Middle frontal gyrus (tissue), 1 donor: Measurements from ENCODE around the gene PLEKHD1.
A peak's percentile ranks its signal among the peaks of the same experiment; 100 is the strongest.
"Not testable (repeated sequence)": the region's sequence is repeated elsewhere in the genome, so short reads cannot be mapped to it uniquely, and the experiment has no call there.

Experiments
- DNase-seq: peaks from one replicate; pipeline ENCODE4 v3.0.0-alpha.2; 2015; ENCODE audit warnings: low spot score; ENCODE audit errors: extremely low spot score

The PLEKHD1 gene

DNA sequence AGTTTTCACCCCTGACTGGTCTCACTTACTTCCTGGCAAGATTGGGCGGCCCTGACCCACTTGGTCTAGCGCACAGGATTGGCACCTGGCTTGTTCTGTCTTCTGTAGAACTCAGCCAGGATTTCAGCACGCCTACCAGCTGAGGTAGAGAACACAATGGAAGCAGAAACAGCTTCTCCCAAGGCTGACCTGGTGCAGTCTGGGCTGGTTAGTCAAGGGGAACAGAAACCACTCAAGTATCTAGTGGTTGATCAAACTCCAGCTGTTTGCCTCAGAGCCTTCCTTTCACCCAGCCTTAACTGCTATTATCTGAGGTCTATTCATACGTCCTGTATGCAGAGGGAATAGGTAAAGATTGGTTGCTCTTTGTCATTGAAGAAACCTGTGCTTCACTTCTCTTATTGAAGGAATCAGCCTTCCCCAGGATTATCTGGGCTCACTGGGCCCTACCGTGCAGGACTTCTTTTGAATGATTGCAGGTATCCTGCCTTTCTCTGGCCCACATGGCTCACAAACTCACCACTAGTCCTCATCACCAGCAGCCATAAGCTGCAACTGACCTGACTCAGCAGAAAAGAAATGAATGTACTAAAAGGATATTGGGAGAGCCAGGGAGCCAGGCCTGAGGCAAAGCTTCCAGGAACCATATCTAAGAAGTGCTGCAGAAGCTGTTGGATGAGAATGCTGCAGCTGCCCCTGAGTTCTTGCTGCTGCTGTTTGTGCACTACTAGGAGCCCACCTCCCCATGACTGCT is 2.5 kb upstream of the PLEKHD1 start:
- DNase-seq, result no peak

DNA sequence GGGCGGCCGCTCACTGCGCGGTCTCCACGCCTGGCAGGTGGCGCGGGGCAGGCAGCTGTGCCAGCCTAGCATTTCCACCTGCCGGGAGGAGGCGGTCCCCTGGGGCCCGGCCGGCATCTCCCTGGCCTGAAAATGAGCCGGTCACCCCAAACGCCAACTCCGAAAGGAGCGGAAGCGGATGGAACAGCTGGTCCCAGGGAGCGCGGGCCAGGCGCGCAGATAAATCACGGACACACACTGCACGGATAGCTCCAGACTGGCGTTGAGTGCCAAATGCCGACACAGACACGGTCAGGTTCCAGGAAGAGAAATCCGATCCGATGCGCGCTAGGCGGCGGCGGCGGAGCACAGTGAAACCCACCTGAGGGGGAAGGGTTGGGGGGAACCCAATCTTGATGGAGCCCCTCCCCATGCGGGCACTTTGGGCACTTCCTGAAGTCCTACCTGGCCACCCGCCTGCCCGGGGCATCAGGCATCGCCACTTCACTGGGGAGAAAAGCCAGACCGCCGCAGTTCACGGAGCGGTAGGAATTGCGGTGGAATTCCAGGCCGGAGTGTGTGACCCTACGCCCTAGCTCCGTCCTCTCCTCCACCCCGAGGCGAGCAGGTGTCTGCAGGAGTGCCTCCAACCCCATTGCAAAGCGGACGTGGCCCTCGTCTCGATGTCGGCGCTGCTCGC is 624 bp upstream of the PLEKHD1 start:
- DNase-seq, result no peak

DNA sequence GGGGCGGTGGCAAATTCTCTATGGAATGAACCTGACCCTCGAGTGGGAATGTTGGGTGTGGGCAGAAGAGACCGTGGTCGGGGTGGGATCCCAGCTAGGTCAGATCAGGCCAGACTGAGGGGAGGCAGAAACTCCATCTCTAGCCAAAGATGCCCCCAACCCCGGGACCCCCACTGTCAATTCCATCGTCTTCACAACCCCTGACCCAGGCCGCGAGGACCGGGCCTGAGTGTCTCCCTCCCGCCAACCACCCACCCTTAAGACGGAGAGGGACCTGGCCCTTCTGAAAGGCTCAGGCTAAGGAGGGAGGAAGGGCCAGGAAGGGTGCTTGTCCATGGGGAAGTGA is 760 bp downstream of the PLEKHD1 start:
- no peak for DNase-seq

DNA sequence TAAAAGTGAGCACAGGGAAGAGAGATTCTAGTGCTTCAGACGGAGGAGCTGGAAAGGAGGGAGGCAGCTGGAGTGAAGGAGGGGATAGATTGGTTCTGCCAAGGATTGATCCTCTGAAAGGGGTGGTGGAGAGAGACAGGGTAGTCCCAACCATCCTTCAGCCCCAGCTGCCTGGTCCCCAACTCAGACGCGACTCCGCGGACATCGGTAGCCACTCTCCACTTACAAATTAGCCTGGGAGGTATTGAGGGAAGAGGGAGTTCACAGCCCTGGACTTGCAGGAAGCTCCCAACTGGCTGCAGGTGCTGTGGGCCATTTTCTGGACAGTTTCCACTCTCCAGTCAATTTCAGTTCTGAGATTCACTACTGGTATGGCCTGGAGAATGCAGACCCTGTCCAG is 1.2 kb downstream of the PLEKHD1 start:
- no peak for DNase-seq

DNA sequence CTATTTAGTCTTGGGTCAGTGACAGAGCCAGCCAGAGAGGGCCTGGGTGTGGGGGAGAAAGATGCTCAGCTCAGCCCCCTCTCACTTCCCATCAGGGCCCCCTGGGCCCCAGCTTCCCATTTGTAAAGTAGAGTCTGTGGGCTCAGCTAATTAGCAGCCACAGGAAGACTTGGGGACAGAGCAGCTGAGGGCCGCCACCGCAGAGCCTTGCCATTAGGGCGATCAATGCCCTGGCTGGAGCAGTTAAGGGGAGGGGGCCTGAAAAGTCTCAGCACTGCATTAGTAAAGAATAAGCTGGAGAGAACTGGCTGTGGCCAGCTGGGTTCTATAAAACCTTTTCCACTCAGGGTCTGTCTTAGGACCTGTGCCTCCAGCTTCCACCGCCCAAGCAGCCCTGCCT is 2.7 kb downstream of the PLEKHD1 start:
- no peak for DNase-seq

DNA sequence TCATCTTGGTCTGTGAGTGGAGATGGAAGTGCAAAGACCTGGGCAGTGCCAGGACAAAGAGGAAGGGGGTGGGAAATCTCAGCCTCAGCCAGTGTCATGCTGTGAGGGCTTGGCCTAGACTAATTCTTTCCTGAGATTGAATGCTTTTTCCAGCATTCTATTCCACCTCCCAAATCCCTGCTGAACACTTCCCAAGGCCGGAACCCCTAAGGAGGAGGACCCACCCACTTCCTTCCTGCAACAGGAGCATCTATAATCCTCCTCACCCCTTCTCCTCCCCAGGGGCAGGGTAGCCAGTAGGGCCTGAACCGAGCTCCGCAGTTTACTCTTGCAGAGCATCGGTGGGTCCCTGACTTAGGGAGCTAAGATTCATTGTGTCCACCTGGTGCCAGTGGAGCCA is 3.2 kb downstream of the PLEKHD1 start:
- DNase-seq, result no peak

DNA sequence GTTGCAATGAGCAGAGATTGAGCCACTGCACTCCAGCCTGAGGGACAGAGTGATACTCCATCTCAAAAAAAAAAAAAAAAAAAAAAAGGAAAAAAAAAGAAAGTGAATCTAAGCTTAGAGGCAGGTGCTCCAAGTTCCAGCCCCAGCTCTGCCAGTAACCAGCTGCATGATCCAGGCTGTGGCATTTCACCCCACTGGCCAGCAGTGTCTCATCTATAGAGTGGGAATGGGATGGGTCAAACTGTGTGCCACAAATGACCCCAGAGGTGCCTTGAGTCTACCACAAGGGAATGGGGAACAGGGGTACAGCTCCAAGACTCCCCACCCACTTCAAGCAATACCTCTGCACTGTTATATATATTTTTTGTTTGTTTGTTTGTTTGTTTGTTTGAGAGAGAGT is 5.0 kb downstream of the PLEKHD1 start:
- no peak for DNase-seq

DNA sequence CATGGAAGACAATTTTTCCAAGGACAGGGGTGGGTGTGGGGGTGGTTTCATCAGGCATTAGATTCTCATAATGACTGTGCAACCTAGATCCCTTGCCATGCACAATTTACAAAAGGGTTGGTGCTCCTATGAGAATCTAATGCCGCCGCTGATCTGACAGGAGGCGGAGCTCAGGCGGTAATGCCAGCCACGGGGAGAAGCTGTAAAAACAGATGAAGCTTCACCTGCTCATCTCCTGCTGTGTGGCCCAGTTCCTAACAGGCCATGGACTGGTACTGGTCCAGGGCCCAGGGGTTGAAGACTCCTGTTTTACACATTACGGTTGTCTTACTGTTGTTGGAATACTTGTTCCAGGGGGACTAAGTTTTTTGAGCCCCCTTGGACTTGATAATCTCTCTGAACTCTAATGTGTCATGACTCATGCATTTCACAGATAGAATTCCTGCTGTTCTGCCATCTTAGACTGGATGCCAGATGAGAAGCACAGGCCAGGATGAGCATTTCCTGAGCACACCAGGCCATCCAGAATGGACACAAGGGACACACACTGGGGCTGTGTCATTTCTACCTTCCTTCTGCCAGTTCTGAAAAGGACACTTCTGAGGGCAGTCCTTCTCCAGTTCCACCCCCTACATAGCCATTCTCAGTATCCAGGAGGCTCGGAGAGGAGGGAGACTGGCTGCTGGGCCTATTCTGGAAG is 5.8 kb downstream of the PLEKHD1 start:
- DNase-seq, result no peak

DNA sequence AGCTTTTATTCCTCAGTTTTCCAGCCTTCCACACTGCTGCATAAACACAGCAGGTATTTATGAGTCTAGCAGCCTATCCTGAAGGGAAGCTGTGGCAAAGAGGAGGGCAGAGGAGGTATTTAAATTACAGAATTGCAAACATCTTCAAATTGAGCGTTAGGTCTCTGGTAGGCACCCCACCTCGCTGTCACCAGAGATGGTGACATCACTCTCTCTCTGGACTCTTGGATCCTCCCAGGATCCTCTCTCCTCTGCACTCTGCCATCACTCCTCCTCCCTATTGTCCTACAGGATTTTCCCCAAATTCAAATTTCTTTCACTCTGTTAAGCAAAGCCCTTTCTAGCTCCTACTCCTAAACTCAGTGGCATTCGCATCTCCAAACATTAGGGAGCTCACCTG is 6.7 kb downstream of the PLEKHD1 start:
- no peak for DNase-seq

DNA sequence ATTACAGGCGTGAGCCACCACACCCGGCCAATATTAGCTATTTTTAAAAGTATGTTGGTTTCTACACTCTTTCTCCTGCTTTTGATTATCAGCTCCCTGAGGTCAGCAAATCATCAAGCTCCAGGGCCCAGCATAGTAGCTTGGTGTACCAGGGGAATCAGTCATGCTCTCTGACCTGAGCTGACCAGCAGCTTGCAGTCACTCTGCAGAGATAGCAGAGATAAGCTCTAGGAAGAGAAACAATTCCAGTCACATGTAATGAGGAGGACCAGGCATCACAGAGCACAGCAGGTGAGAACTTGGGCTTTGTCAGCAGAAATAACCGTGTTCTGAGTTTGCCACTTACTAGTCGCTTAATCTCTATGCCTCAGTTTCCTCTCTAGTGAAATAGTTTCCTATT is 8.5 kb downstream of the PLEKHD1 start:
- no peak for DNase-seq

DNA sequence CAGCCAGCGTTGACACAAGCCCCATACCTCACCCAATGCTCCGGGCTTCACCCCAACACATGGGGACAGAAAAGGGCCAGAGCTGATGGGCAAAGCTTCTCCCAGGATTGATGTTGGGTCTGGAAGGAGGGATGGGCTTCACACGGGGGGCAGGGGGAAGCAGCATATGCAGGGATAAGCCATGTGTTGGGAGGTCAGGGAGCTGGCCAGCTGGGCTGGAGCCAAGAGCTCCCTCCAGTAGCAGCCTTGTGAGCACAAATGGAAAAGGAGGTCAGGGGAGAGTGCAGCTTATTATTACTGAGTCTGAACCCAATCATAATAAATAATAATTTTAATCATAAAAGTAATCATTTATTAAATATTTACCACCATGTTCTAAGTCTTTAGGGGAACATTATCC is 9.3 kb downstream of the PLEKHD1 start:
- no peak for DNase-seq

DNA sequence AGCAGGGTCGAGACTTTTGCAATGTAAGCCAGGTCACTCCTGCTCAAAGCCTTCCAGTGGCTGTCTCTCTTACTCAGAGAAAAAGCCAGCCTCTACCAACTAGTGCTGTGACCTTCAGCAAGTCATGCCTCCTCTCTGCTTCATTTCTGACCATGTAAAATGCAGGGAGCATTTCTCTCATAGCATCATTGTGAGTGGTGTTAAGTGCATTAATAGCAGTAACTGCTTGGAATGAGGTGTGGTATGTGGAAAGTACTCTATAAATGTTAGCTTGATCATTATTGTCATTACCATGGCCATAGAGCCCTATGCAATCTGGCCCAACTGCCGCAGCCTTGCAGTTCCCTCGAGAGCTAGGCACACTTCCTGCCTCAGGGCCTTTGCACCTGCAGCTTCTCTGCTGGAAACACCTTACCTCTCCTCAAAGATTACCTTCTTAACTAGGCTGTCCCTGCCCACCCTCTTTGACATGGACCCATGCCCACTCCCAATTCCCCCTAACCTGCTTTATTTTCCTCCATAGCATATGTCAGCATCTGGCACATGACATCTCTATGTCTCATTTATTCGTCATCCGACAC is 10.9 kb downstream of the PLEKHD1 start:
- no peak for DNase-seq

DNA sequence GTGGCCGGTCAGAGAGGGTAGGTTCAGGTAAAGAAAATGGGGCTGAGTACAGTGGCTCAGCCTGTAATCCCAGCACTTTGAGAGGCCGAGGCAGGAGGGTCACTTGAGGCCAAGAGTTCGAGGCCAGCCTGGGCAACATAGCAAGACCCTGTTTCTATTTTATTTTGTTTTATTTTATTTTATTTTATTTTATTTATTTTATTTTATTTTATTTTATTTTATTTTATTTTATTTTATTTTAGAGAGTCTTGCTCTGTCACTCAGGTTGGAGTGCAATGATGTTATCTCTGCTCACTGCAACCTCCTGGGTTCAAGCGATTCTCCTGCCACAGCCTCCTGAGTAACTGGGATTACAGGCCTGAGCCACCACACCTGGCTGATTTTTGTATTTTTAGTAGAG is 13.3 kb downstream of the PLEKHD1 start:
- DNase-seq, result not testable (repeated sequence)

DNA sequence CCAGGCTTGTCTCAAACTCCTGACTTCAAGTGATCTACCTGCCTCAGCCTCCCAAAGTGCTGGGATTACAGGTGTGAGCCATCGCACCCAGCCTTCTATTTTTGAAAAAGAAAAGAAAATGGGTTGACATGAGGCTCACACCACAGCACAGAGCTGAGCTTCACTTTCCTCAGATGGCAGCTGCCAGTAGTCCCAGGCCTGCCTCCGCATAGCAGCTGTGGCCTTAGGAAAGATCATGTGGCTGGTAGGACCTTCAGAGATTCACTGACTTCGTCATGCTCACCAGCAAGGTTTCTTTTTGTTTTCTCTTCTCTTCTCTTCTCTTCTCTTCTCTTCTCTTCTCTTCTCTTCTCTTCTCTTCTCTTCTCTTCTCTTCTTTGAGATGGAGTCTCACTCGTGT is 13.8 kb downstream of the PLEKHD1 start:
- DNase-seq, result not testable (repeated sequence)

DNA sequence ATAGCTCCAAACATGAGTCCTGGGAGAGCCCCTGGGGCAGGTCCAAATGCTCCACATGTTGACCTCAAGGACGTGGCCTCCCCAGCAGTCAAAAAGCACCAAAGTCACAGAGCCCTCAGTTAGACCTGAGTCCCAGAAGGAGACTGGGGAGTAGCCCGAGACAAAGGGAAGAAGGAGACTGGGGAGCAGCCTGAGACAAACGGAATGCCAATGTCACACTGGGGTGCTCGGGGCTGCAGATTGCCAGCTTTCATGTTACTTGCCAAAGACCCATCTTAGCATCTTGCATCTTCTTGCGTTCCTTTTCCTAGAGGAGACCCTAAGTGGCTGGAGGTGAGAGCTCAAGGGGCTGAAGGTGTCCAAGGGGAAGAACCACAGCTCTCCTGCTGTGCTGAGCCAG is 14.9 kb downstream of the PLEKHD1 start:
- DNase-seq, result no peak

DNA sequence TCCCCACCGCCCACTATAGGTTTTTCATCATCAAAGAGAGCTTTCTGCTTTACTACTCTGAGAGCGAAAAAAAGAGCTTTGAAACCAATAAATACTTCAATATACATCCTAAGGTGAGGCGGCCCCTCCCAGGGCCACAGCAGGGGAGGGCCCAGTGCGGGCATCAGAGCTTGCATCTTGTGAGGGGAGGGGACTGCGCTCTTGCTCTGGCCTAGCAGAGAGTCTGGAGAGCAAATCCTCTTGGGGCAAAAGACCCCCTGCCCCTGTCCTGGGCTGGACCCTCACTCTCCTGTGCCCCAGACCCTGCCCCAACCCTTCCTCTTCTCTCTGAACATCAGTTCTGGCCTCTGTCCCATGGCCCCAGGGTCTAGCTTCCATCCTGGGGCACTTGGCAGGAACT is 15.6 kb downstream of the PLEKHD1 start:
- no peak for DNase-seq

DNA sequence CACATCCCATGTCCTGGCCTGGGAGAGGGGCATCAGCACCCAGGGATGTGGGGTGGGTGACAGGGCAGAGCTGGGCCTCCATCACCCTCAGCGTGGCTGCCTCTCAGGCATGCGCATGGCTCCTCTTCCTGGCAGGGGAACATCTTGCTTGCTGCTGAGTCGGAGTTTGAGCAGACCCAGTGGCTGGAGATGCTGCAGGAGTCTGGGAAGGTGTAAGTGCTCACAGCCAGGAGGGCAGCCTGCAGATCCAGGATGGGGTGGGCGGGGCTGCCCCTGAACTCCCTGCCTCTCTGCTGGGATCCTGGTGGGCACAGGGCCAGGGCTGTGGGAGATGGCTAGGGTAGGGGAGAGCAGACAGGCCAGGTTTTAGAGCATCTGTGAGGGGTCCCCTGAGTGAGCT is 16.2 kb downstream of the PLEKHD1 start:
- DNase-seq, result no peak

DNA sequence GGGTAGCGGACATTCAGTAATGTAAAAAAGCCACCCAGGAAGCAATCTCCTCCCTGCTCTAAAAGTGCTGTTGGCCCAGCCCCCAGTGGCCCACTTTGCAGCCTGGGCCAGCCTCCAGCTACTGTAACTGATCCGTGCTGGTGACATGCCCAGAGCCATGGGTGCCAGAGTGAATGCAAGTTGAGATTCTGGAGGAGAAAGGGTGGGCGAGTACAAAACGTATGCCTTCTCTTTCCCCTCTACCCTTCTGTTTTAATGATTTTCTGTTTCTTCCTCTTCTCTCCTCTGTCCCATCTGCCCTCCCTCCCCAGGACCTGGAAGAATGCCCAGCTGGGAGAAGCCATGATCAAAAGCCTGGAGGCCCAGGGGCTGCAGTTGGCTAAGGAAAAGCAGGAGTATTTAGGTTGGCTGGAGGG is 16.9 kb downstream of the PLEKHD1 start:
- DNase-seq, result peak; percentile 72

DNA sequence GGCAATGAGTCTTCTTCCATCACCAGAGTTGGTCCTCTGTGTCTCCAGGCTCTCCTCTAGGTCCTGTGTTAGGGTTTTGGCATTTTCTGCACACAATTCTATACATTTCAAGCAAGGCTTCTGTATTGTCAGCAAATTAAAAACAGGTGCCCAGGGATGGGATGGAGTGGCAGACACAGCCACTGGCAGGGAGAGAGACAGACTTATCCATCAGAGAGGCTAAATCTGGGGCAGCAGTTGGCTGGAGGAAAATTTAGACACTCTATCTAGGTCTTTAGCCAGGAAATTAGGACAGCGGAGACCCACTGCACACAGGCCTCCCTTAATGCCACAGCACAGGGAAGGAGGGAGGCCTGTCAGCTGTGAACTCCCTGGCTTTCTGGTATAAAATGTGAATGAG is 20.2 kb downstream of the PLEKHD1 start:
- no peak for DNase-seq

DNA sequence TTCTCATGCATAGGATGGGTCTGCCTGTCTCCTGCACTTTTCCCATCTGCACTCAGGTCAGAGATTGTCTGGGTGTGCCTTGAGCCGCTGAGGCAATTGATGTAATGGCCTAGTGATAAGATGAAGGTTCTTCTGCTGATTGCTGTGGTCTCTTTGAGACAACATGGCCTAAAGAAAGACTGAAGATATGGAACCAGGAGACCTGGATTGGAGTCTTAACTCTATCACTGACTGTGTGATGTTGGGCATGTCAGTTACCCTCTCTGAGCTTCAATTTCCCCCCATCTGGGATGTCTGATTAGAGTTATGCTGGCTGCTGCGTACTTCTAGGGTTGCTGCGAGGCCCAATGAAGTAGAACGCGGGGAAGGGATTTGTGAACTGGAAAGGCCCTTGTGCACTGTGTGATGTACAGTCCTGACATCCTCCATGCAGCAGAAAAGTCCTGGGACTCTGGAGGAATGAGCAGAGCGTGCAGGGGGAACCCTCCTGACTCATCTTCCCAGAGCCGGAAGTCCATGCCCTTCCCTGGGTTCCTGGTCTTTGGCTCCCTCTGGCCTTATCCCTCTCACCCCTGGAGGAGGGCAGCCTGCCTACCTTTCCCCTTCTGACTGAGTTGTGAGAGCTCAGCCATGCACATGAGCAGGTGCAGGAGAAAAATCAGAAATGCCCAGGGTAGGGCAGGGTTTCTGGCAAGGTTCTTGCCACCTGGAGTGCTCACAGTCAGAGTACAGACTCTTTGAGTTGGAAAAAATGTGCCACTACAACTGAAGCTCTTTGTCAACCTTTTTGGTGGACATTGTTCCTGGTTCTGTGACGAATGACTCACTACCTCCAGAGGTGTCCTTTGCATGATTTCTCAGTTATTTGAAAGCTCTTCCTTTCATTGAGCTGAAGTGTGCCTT is 21.1 kb downstream of the PLEKHD1 start:
- no peak for DNase-seq

DNA sequence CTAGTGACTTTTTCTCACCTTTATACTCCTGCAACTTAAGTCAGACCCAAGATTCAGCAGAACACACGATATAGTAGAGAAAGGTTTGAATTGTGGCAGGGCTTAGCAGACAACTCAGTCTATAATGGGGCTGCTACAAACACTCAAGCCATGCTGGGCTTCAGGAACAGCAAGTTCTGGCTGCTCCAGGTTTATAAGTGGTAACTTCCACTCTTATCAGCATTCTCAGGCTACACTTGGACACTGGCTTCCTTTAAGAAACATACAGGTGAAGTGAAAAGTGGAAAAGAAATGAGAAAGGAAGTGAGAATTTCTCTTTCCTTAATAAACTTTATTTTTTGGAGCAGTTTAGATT is 21.7 kb downstream of the PLEKHD1 start:
- no peak for DNase-seq
